Epithelial cell of proximal tubule (primary cell): ENCODE data around the gene RAI14. TPM values are rescaled to one million over a fixed set of nuclear protein-coding genes. Genes with fewer than 3 reads are reported as not detected.

Experiments
- DNase-seq: peaks from one replicate; pipeline ENCODE4 v3.0.0-alpha.2; 2011; ENCODE audit warnings: low read depth
- H3K4me3 ChIP-seq: 2 replicates; pipeline ENCODE4 v1.5.1; 2011; ENCODE audit warnings: low read depth, mild to moderate bottlenecking, low read length
- CTCF ChIP-seq: conservative IDR thresholded peaks from 2 replicates; pipeline ENCODE4 v1.5.1; 2012; ENCODE audit warnings: low read depth, mild to moderate bottlenecking, low read length
- total RNA-seq: library from RNA; depleted of rRNA; stranded (reverse); fragments of >200 nt; gene quantifications from 2 replicates; pipeline ENCODE4 v1.2.3, GENCODE V29; 2015

RAI14 gene
- total RNA-seq, 1 donor from 2014 or later = 139 TPM

- no peak for TF ChIP-seq CTCF
- no peak overlapping the region for H3K4me3 ChIP-seq
- DNase-seq = no peak
Observed at GRCh38 chr5:34616651-34617050, 39.5 kb upstream of the RAI14 start.

GRCh38 chr5:34618371-34619065 lies 37.6 kb upstream of the RAI14 start:
- TF ChIP-seq CTCF = no peak
- H3K4me3 ChIP-seq = no peak overlapping the region
- no peak for DNase-seq

GRCh38 chr5:34620185-34620584 lies 35.9 kb upstream of the RAI14 start:
- TF ChIP-seq CTCF = no peak
- no peak for DNase-seq
- no peak overlapping the region for H3K4me3 ChIP-seq

GRCh38 chr5:34621277-34622097 lies 34.6 kb upstream of the RAI14 start:
- H3K4me3 ChIP-seq = no peak overlapping the region
- no peak for TF ChIP-seq CTCF
- DNase-seq = no peak

GRCh38 chr5:34622098-34622400 lies 34.1 kb upstream of the RAI14 start:
- H3K4me3 ChIP-seq = no peak overlapping the region
- no peak for TF ChIP-seq CTCF
- DNase-seq = no peak

GRCh38 chr5:34624691-34625090 lies 31.4 kb upstream of the RAI14 start:
- no peak for TF ChIP-seq CTCF
- H3K4me3 ChIP-seq = no peak overlapping the region
- DNase-seq = no peak
